HepG2 (cell line): ENCODE data around the gene TRMT6. TPM values are rescaled to one million over a fixed set of nuclear protein-coding genes. Genes with fewer than 3 reads are reported as not detected.

Experiments
- polyA plus RNA-seq, 8 experiments: library from polyadenylated mRNA; depleted of rRNA in 3 of 8; stranded (reverse) in 7 of 8; unstranded in 1 of 8; fragments of >200 nt; fragmentation: Illumina TruSeq in 4 of 8; extraction: Trizol in 4 of 8; gene quantifications; 2 replicates each; pipeline versions ENCODE4 v1.2.1 to v1.2.3, GENCODE V29; 2011 to 2016; ENCODE audit warnings: low read depth in 4 of 8, missing spikeins in 1 of 8, mixed read lengths in 1 of 8; ENCODE audit not compliant: insufficient read depth in 1 of 8
- small RNA-seq, 3 experiments: library from RNA; depleted of rRNA; stranded (forward); fragments of <200 nt; gene quantifications; one replicate each; pipeline ENCODE3, GENCODE V24; 2012; ENCODE audit warnings: low read depth in 2 of 3, low replicate concordance in 1 of 3; ENCODE audit not compliant: insufficient read length in 3 of 3, insufficient read depth in 2 of 3
- total RNA-seq, 5 experiments: library from RNA; depleted of rRNA; stranded (reverse); fragments of >200 nt; fragmentation: Illumina TruSeq; extraction: Trizol; gene quantifications; 2 replicates each; pipeline ENCODE4 v1.2.3, GENCODE V29; 2016; ENCODE audit warnings: low read depth in 1 of 5

Gene TRMT6
- total and polyA plus RNA-seq, 2 of the 13 experiments (the other 11 are each of a cell fraction or from before 2014, with no cell fraction given): 10.5 to 37.8 TPM

Small RNA genes lying within 50 kb of the gene (small RNA-seq; reads per million reads assigned to genes)
- gene RF00019: 0 reads per million in 3 experiments
- gene RNU1-55P: 0.98 to 400 (median 12.7) reads per million in 3 experiments

Other genes with a start within 250 kb of the TRMT6 start
- 8.9 and 11.3 TPM in 2 replicates for gene SHLD1, start 200.1 kb downstream of the TRMT6 start, total RNA-seq (2016; rRNA removed; fragmentation: Illumina TruSeq; extraction: Trizol)
- 10.0 and 11.4 TPM in 2 replicates for gene SHLD1, start 200.1 kb downstream of the TRMT6 start, polyA plus RNA-seq (2011; rRNA removed)
- gene CHGB, start 39.0 kb downstream of the TRMT6 start, total RNA-seq (2016; rRNA removed; fragmentation: Illumina TruSeq; extraction: Trizol): 0.20 and 0.86 TPM in 2 replicates
- 0.26 and 0.28 TPM in 2 replicates for gene CHGB, start 39.0 kb downstream of the TRMT6 start, polyA plus RNA-seq (2011; rRNA removed)
- 59.3 and 91.2 TPM in 2 replicates for gene MCM8, start 119 bp upstream of the TRMT6 start, total RNA-seq (2016; rRNA removed; fragmentation: Illumina TruSeq; extraction: Trizol)
- 7.7 and 11.5 TPM in 2 replicates for gene MCM8, start 119 bp upstream of the TRMT6 start, polyA plus RNA-seq (2011; rRNA removed)
- gene CRLS1, start 55.6 kb upstream of the TRMT6 start, total RNA-seq (2016; rRNA removed; fragmentation: Illumina TruSeq; extraction: Trizol): 281 and 337 TPM in 2 replicates
- gene CRLS1, start 55.6 kb upstream of the TRMT6 start, polyA plus RNA-seq (2011; rRNA removed): 188 and 295 TPM in 2 replicates
- gene LRRN4, start 103.5 kb upstream of the TRMT6 start, total RNA-seq (2016; rRNA removed; fragmentation: Illumina TruSeq; extraction: Trizol): 0.20 and 0.25 TPM in 2 replicates
- 0.10 and 0.15 TPM in 2 replicates for gene LRRN4, start 103.5 kb upstream of the TRMT6 start, polyA plus RNA-seq (2011; rRNA removed)
- gene FERMT1, start 172.5 kb upstream of the TRMT6 start, total RNA-seq (2016; rRNA removed; fragmentation: Illumina TruSeq; extraction: Trizol): 29.5 and 39.1 TPM in 2 replicates
- gene FERMT1, start 172.5 kb upstream of the TRMT6 start, polyA plus RNA-seq (2011; rRNA removed): 15.1 and 15.8 TPM in 2 replicates